Esophagus squamous epithelium (tissue), 4 donors: ENCODE results near the gene EGFLAM.

Experiments used
- POLR2A ChIP-seq, 4 donors: fragments of 450-650 bp; IDR thresholded peaks; one replicate each; pipeline ENCODE4 v1.6.1; 2017; ENCODE audit warnings: antibody characterized with exemption in 4 of 4, mild to moderate bottlenecking in 4 of 4, moderate library complexity in 3 of 4
- TF ChIP-seq, protein P1 (sequence below), 6 experiments: fragments of 450-650 bp in 4 of 6; fragments of 200-600 bp in 2 of 6; sonication (generic) in 2 of 6; IDR thresholded peaks; one replicate each; pipeline ENCODE4 v1.5.1; 2016 to 2019; ENCODE audit warnings: antibody characterized with exemption in 6 of 6, mild to moderate bottlenecking in 4 of 6, moderate library complexity in 4 of 6

DNA sequence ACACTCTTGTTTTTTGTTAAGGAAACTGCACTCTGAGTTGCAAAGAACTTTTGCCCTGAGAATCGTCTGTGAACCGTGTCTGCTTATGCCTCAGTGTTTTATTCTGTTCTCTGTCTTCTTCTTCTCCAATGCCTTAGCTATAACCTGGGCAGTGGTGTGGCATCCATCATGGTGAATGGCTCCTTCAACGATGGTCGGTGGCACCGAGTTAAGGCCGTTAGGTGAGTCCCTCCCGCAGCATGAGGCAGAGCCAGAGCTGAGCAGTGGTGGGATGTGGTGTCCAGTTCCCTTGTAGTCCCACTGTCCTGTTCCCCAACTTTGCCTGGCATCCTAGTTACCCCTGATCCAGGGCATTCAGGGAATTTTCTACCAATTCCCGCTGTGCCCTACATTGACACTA lies 199.8 kb downstream of the EGFLAM start:
- TF ChIP-seq, protein P1, sequence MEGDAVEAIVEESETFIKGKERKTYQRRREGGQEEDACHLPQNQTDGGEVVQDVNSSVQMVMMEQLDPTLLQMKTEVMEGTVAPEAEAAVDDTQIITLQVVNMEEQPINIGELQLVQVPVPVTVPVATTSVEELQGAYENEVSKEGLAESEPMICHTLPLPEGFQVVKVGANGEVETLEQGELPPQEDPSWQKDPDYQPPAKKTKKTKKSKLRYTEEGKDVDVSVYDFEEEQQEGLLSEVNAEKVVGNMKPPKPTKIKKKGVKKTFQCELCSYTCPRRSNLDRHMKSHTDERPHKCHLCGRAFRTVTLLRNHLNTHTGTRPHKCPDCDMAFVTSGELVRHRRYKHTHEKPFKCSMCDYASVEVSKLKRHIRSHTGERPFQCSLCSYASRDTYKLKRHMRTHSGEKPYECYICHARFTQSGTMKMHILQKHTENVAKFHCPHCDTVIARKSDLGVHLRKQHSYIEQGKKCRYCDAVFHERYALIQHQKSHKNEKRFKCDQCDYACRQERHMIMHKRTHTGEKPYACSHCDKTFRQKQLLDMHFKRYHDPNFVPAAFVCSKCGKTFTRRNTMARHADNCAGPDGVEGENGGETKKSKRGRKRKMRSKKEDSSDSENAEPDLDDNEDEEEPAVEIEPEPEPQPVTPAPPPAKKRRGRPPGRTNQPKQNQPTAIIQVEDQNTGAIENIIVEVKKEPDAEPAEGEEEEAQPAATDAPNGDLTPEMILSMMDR (IDR thresholded peaks at IDR 0.05): no peak
- no peak for TF ChIP-seq POLR2A (IDR thresholded peaks at IDR 0.05)
